Measurements from ENCODE around the gene FOXO1. TPM values are rescaled to one million over a fixed set of nuclear protein-coding genes. Genes with fewer than 3 reads are reported as not detected.

FOXO1 gene
- total and polyA plus RNA-seq, 9 of the 15 experiments (the other 6 are each of a cell fraction or from before 2014, with no cell fraction given) = 0.04 to 0.73 (median 0.20) TPM

DNA sequence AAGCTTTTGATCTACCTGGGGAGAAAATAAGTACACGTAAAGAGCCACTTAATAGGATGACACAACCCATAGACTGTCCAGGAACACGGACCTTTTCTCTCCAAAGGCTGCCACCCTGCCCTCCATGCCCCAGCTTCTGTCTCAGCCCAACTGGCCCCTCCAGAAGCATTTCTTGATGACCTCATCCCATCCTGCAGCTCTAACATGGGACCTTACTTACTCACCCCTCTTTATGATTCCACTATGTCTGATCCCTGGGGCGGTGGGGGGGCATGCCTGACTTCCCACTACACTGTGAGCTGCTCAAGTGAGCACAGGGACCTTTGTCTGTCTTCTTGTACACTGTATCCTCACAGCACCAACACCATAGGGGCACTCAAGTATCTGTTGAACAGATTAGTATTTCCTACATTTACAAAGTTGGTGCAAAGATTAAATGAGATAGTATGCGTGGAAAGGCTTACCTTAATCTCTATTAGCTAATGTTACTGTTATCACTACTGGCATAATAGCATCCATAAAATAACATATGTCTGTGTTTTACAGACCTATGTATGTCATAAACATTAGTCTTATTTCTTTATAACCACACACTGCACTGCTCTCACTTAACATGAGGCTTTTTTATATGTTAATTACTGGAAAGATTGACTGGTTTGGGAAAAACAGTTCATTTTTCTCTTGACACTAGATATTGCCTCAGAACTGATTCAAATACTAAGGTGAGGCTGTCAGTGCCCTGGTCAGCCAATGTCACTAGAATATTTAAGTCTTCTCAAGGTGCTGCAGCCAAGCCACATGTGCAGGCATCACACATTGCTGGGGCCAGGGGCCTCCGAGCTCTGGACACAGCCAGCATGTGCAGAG, 100.9 kb downstream of the FOXO1 start:
- H3K27ac ChIP-seq (ENCODE audit: extremely low read depth, low read depth, low read length) = no peak overlapping the region
- H3K4me1 ChIP-seq (replicated peaks in 1 of 2; ENCODE audit: control insufficient read depth in 2 of 2, insufficient read depth in 2 of 2, low read length in 2 of 2) = no peaks in the 10 kb centered on the region
- H4K20me1 ChIP-seq (replicated peaks; ENCODE audit: control insufficient read depth, insufficient read depth, low read length) = 0 out of 2 replicates have a peak, but pooled peaks cover 5% of the 10 kb centered on the region
- no peaks in the 10 kb centered on the region for H3K79me2 ChIP-seq (ENCODE audit: control insufficient read depth, insufficient read depth, low read length)
- no peak for ATAC-seq
- H3K27me3 ChIP-seq (ENCODE audit: control insufficient read depth in 2 of 2, insufficient read depth in 2 of 2, low read length in 2 of 2) = peaks cover 6 to 36% of the 10 kb centered on the region in 2 experiments; a peak in 3 of 5 replicates
- ChIA-PET CTCF (ENCODE audit: low intra/inter-chr PET ratio) (no interaction called here), POLR2A (no interaction called here)
- no peak overlapping the region for H3K4me2 ChIP-seq (ENCODE audit: insufficient read depth, low read length)
- in situ Hi-C loops (cut with MboI) = no loop called here
- no peak for TF ChIP-seq NUFIP1 (IDR thresholded peaks at IDR 0.05; ENCODE audit: partially characterized antibody)
- TF ChIP-seq NCOA6 (IDR thresholded peaks at IDR 0.05) = no peak
- TF ChIP-seq, protein P1, sequence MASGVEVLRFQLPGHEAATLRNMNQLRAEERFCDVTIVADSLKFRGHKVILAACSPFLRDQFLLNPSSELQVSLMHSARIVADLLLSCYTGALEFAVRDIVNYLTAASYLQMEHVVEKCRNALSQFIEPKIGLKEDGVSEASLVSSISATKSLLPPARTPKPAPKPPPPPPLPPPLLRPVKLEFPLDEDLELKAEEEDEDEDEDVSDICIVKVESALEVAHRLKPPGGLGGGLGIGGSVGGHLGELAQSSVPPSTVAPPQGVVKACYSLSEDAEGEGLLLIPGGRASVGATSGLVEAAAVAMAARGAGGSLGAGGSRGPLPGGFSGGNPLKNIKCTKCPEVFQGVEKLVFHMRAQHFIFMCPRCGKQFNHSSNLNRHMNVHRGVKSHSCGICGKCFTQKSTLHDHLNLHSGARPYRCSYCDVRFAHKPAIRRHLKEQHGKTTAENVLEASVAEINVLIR (CRISPR knock-in tag; IDR thresholded peaks at IDR 0.05) = no peak
- TF ChIP-seq SAFB2 (IDR thresholded peaks at IDR 0.05; ENCODE audit: borderline replicate concordance, low read depth, low read length, severe bottlenecking) = no peak
- TF ChIP-seq HEY1 (CRISPR knock-in tag; IDR thresholded peaks at IDR 0.05; ENCODE audit: borderline replicate concordance) = no peak
- no peak for DNase-seq (ENCODE audit: extremely low read depth in 1 of 4, low spot score in 3 of 4)
- FAIRE-seq = no peak
- no peak overlapping the region for H3K4me3 ChIP-seq
- H3K9me1 ChIP-seq (ENCODE audit: control insufficient read depth, insufficient read depth, low read length) = no peaks in the 10 kb centered on the region
- intact Hi-C loops (cut with micrococcal nuclease) = no loop called here
- no peaks in the 10 kb centered on the region for H3K9me3 ChIP-seq (replicated peaks; ENCODE audit: control insufficient read depth, insufficient read depth, low read depth, low read length)
- 0% methylated on average over 5 of the region's 5 CpGs for WGBS (ENCODE audit: insufficient coverage, low coverage, missing lambda C conversion rate)
- H3K36me3 ChIP-seq (ENCODE audit: control insufficient read depth, insufficient read depth, low read length) = no peaks in the 10 kb centered on the region
- H3K9ac ChIP-seq (ENCODE audit: insufficient read depth in 1 of 2, low read depth in 2 of 2, low read length in 2 of 2) = no peak overlapping the region
- H2AFZ ChIP-seq (ENCODE audit: low read depth, low read length) = no peak overlapping the region
- BruUV-seq (replicated peaks) = no TSS peak
